Measurements from ENCODE around the gene TELO2.

The TELO2 gene

GRCh38 chr16:1532081-1532760 is 39.1 kb downstream of the TELO2 start:
- FAIRE-seq, result no peak

GRCh38 chr16:1532771-1533170 is 39.6 kb downstream of the TELO2 start:
- DNase-seq (ENCODE audit: extremely low spot score, insufficient read length, low read depth), result no peak
- no peak for FAIRE-seq

More at GRCh38 chr16:1532081-1532760, 39.1 kb downstream of the TELO2 start:
- DNase-seq (ENCODE audit: extremely low spot score, insufficient read length, low read depth), result no peak

GRCh38 chr16:1533443-1533951 is 40.3 kb downstream of the TELO2 start, which contains the start of gene TMEM204:
TSS of gene TMEM204 (plus strand) at chr16:1533666. CDS start at chr16:1534276, 610 bp downstream.
- DNase-seq (ENCODE audit: extremely low spot score, insufficient read length, low read depth), result no peak
- FAIRE-seq, result no peak

- DNase-seq (ENCODE audit: extremely low spot score, insufficient read length, low read depth) (no peak), FAIRE-seq (no peak)
These were observed 41.2 kb downstream of the TELO2 start for GRCh38 chr16:1534021-1535020.

- DNase-seq (ENCODE audit: extremely low spot score, insufficient read length, low read depth), result no peak
- no peak for FAIRE-seq
These were observed 42.5 kb downstream of the TELO2 start for GRCh38 chr16:1535391-1536291.

- no peak for DNase-seq (ENCODE audit: extremely low spot score, insufficient read length, low read depth)
These were observed 43.4 kb downstream of the TELO2 start for GRCh38 chr16:1536601-1537000.

GRCh38 chr16:1537138-1537577 is 44.0 kb downstream of the TELO2 start:
- FAIRE-seq (no peak), DNase-seq (ENCODE audit: extremely low spot score, insufficient read length, low read depth) (no peak)

More at GRCh38 chr16:1536601-1537000, 43.4 kb downstream of the TELO2 start:
- FAIRE-seq, result no peak

- DNase-seq (ENCODE audit: extremely low spot score, insufficient read length, low read depth), result no peak
- FAIRE-seq, result no peak
These were observed 44.7 kb downstream of the TELO2 start for GRCh38 chr16:1537763-1538289.

- DNase-seq (ENCODE audit: extremely low spot score, insufficient read length, low read depth), result no peak
- no peak for FAIRE-seq
These were observed 45.8 kb downstream of the TELO2 start for GRCh38 chr16:1538804-1539520.

GRCh38 chr16:1539720-1540555 is 46.8 kb downstream of the TELO2 start:
- no peak for FAIRE-seq
- DNase-seq (ENCODE audit: extremely low spot score, insufficient read length, low read depth), result no peak

- FAIRE-seq, result no peak
- DNase-seq (ENCODE audit: extremely low spot score, insufficient read length, low read depth), result no peak
These were observed 47.3 kb downstream of the TELO2 start for GRCh38 chr16:1540556-1540855.

- FAIRE-seq (no peak), DNase-seq (ENCODE audit: extremely low spot score, insufficient read length, low read depth) (no peak)
These were observed 48.4 kb downstream of the TELO2 start for GRCh38 chr16:1541293-1542165.

GRCh38 chr16:1542166-1542500 is 49.0 kb downstream of the TELO2 start:
- DNase-seq (ENCODE audit: extremely low spot score, insufficient read length, low read depth) (no peak), FAIRE-seq (no peak)

- FAIRE-seq (no peak), DNase-seq (ENCODE audit: extremely low spot score, insufficient read length, low read depth) (no peak)
These were observed 49.4 kb downstream of the TELO2 start for GRCh38 chr16:1542533-1542932.

GRCh38 chr16:1543085-1543896 is 50.1 kb downstream of the TELO2 start:
- peak; percentile 57 for FAIRE-seq
- peak; percentile 32 for DNase-seq (ENCODE audit: extremely low spot score, insufficient read length, low read depth)
